IPS-NIHi7 (cell line): Measurements from ENCODE around the gene CD79A.

Experiments used
- DNase-seq: peaks from one replicate; pipeline ENCODE4 v3.0.0; 2012; ENCODE audit warnings: mixed read lengths; ENCODE audit errors: extremely low spot score

The CD79A gene

GRCh38 chr19:41876847-41877832, at the start of gene CD79A:
Gene CD79A (plus strand): TSS chr19:41877279. CDS start chr19:41877305, 26 bp downstream.
- no peak for DNase-seq

DNA sequence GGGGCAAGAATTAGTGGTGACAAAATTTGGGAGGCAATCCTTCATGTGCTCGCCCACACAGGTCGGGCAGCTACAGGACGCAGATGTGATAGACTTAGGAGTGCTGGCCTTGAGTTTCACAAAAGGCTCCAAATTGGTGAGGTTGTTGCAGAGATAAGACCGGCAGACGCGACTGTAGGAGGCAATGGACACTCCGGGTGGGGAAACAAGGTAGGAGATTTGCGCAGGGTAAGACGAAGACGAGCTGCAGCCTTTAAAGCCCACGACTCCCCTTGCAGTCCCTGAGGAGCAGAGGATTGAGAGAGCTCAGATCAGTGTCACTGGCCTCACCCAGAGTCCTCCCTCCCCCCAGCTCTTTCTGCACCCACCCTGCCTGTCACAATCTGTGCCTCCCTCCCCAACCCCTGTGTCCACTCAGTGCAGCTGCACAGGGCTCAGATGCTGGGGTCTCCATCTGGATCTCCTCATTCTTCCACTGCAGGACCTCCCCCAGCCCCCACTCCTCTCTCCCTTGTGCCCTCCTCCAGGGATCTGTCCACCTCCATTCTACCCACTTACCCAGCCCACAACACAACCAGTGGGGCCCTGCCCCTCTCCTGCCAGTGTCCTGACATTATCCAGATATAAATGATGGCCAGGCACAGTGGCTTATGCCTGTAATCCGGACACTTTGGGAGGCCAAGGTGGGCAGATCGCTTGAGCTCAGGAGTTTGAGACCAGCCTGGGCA, 38.9 kb upstream of the CD79A start:
- no peak for DNase-seq

DNA sequence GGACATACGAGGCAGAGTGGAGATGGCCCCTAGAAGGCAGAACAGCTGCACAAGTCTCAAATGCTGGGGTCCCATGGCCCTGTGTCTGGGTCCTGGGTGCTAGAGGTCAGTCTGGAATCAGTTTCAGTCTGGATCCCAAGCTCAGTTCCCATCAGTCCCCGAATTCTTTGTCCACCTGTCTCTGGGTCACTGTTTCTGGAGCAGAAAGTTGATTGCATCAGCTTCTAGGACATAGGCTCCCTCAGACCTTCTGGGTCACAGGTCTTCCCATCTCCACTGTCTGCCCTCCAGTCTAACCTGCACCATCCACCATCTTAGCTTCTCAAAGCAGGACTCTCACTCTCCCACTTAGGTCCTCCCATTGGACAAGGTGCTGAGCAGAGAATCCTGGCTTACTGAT, 37.9 kb upstream of the CD79A start:
- no peak for DNase-seq

GRCh38 chr19:41843371-41843770, 33.7 kb upstream of the CD79A start:
- no peak for DNase-seq

DNA sequence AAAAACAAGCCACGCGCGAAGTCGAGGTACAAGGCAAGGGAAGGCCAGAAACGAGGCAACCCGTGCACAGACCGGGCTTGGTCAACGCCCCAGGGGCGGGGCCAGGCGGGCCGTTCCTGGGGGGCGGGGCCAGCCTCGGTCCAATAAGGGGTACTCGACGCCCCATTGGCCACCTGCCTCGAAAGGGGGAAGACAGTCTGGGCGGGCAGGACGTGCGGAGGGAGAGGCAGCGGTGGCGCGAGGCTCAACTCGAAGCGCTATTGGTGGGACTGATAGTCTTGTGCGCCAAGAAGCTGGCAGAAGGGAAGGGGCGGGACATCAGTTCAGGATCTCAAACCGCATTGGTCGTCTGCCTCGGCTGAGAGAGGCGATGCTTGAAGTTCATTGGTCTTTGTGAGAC, 32.5 kb upstream of the CD79A start, which contains the start of gene LYPD4:
LYPD4 (minus strand) TSS at position 83 of the 400 bp plus-strand sequence. CDS start 5,398 bp downstream, outside the sequence.
- peak; percentile 34 for DNase-seq

DNA sequence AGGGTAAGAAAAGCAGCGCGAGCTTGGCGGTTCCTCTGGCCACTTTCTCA, 32.3 kb upstream of the CD79A start, which contains the start of gene DMRTC2:
DMRTC2 (plus strand) TSS at position 42 of the 50 bp plus-strand sequence. CDS start 2,387 bp downstream, outside the sequence.
- no peak for DNase-seq

GRCh38 chr19:41845051-41845590, 32.0 kb upstream of the CD79A start:
- no peak for DNase-seq

- no peak for DNase-seq
These were observed 29.6 kb upstream of the CD79A start for GRCh38 chr19:41847351-41848105.

- DNase-seq = no peak
These were observed 28.4 kb upstream of the CD79A start for GRCh38 chr19:41848666-41849065.

GRCh38 chr19:41849067-41849466, 28.0 kb upstream of the CD79A start:
- no peak for DNase-seq

DNA sequence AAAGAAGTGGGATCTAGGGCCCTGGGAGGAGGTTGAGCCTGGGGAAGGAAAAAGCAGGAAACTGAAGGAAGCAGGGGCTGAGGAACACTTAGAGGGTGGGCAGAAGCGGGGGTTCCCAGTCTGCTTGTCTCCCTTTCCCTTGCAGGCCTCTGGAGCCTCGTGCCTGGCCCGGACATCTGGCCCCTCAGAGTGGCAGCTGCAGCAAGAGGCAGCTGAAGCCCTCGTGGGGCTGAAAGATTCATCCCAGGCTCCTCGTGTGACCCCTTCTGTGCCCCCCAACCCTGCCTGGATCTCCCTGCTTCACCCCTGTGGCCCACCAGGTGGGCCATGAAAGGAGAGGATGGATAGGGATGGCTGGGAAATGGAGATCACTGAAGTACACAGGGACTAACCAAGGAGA, 26.7 kb upstream of the CD79A start:
- DNase-seq = no peak

GRCh38 chr19:41851456-41851855, 25.6 kb upstream of the CD79A start:
- no peak for DNase-seq

DNA sequence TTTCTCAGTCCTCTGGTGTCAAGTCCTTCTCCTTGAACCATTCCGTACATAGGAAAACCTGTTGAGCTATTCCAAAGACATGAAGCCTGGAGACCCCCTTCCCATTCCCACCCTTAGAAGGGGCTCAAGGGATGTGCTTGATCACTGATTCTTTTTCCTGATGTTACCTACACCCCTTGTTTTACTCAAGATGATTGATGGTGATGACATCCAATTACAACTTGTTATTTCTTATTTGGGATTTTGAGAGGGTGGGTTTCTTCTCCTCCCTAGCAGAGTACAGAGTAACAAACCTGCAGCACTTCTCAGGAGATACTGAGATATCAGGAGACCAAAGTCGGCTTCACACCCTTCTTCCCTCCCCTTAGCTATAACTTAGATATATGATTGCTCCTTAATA, 23.7 kb upstream of the CD79A start:
- DNase-seq = no peak

GRCh38 chr19:41853768-41854167, 23.3 kb upstream of the CD79A start:
- DNase-seq = no peak

DNA sequence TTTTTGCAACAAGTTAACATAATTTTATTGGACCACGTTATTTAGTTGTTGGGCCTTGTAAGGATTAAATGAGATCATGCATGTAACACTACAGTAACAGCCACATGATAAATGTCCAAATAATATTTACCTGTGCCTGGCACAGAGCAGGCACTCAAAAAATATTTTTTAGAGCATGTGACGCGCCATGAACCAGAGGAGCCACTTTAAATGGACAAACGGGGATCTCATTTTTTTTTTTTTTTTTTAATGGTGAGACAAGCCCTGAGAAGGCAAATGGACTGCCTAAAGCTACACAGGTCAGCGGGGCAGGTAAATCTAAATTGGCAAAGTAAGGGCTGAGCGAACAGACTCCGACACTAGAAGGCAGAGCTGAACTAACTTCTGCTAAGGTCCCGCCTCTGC, 17.9 kb upstream of the CD79A start:
- no peak for DNase-seq

DNA sequence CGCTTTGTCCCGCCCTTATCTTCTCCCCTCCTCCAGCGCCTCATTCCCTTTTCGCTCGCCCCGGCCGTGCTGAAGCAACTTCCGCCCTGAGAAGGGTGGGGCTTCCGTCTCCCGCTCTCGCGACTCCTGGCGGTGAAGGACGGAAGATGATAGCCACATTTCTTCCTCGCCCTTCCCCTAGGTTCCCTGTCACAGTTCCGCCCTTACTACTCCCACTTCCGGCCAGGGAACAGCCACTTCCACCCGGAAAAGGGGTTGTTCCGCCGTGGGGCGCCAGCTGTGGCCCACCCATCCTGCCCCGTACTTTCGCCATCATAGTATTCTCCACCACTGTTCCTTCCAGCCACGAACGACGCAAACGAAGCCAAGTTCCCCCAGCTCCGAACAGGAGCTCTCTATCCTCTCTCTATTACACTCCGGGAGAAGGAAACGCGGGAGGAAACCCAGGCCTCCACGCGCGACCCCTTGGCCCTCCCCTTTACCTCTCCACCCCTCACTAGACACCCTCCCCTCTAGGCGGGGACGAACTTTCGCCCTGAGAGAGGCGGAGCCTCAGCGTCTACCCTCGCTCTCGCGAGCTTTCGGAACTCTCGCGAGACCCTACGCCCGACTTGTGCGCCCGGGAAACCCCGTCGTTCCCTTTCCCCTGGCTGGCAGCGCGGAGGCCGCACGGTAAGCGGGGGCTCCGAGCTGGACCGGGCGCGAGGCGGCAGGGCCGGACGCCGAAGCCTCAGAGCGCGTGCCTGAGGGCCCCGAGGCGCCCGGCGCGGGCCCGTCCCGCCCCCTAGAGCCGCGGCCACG, 17.3 kb upstream of the CD79A start, which contains the start of gene RPS19:
RPS19 (plus strand) TSS at position 638 of the 801 bp plus-strand sequence. CDS start 520 bp downstream, outside the sequence.
- DNase-seq = peak; percentile 95

- no peak for DNase-seq
These were observed 16.5 kb upstream of the CD79A start for GRCh38 chr19:41860419-41861115.

DNA sequence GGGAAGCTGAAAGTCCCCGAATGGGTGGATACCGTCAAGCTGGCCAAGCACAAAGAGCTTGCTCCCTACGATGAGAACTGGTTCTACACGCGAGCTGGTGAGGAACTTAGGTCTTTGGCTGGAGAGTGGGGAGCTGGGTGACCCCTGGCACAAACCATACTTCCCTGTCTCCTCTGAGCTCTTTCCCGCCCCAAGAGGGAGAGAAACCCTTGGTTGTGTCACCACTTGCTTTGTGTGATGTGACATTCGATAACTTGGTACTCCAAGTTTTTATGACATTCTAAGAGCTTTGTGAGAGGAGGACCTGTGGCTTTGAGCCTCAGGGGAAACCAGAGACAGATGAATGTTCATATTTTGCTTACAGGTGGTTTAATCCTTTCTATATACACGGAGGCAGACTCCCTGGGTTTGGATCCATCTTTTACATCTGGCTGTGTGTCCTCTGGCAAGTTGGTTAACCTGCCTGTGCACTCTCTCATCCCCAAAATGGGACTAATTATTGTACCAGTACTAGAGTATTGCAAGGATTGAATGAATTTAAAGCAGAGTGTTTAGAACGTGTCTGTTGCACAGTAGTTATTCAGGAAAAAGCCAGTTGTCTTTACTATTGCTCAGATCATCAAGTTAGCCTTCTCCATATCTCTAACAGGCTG, 15.8 kb upstream of the CD79A start:
- no peak for DNase-seq

- DNase-seq = no peak
These were observed 15.2 kb upstream of the CD79A start for GRCh38 chr19:41861846-41862245.

DNA sequence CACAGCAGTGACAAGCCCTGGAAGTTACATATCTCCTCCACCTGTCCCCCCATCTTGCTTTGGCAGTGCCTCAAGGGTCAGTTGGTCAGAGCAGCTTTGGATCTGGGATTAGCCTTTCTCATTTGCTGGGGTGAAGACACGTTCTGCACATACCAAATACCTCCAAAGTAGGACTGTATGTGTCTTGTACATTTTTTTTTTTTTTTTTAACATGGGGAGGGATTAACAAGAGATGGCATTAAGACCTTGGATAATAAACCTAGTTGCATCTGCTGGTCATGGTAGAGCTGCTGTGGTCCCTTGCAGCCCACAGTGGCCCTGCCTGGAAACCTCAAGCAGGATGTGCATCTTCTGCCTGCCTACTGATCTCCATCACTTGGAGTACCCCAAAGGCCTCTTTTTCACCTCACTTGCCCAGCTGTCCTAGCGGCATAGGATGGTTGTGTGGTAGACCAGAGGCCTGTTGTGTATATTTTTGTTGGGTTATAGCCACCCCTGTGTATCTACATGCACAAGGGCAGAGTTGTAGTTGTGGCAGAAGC, 14.6 kb upstream of the CD79A start:
- no peak for DNase-seq
